Measurements from ENCODE around the gene ADAM19.

DNA sequence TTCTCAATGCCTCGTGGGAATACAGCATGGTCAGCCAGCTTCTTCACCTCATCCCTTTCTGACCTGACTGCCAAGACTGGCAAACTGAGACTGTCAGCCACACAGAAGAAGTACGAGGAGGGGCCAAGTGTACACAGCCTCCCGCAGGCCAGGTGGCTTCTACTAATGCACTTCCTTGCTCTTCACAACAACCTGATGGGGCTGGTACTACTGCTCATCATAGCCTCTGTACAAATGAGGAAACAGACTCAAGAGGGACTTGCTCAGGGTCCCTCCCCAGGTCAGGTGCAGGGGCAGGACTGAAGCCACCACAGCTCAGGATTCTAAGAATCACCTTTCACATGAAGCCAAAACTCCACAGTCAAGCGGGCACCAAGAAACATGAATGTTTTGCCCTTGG lies 94.3 kb downstream of the ADAM19 start:
- TF ChIP-seq POLR2AphosphoS5 (IDR thresholded peaks at IDR 0.05; ENCODE audit: low read depth, low read length) (no peak), RFX5 (IDR thresholded peaks at IDR 0.05; ENCODE audit: low read length) (no peak), YY1 (IDR thresholded peaks at IDR 0.05; ENCODE audit: low read depth) (no peak), GABPA (IDR thresholded peaks at IDR 0.05; ENCODE audit: low read depth) (no peak), EP300 (IDR thresholded peaks at IDR 0.05; ENCODE audit: borderline replicate concordance in 1 of 2, low read depth in 1 of 2, low read length in 1 of 2) (no peak), RXRA (IDR thresholded peaks at IDR 0.05; ENCODE audit: borderline replicate concordance, low read depth) (no peak), JUND (IDR thresholded peaks at IDR 0.05) (no peak), CHD2 (IDR thresholded peaks at IDR 0.05; ENCODE audit: low read length, partially characterized antibody) (no peak)
- TF ChIP-seq, protein P1, sequence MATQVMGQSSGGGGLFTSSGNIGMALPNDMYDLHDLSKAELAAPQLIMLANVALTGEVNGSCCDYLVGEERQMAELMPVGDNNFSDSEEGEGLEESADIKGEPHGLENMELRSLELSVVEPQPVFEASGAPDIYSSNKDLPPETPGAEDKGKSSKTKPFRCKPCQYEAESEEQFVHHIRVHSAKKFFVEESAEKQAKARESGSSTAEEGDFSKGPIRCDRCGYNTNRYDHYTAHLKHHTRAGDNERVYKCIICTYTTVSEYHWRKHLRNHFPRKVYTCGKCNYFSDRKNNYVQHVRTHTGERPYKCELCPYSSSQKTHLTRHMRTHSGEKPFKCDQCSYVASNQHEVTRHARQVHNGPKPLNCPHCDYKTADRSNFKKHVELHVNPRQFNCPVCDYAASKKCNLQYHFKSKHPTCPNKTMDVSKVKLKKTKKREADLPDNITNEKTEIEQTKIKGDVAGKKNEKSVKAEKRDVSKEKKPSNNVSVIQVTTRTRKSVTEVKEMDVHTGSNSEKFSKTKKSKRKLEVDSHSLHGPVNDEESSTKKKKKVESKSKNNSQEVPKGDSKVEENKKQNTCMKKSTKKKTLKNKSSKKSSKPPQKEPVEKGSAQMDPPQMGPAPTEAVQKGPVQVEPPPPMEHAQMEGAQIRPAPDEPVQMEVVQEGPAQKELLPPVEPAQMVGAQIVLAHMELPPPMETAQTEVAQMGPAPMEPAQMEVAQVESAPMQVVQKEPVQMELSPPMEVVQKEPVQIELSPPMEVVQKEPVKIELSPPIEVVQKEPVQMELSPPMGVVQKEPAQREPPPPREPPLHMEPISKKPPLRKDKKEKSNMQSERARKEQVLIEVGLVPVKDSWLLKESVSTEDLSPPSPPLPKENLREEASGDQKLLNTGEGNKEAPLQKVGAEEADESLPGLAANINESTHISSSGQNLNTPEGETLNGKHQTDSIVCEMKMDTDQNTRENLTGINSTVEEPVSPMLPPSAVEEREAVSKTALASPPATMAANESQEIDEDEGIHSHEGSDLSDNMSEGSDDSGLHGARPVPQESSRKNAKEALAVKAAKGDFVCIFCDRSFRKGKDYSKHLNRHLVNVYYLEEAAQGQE (IDR thresholded peaks at IDR 0.05; ENCODE audit: low read depth, low read length): no peak
- TF ChIP-seq, protein P2, sequence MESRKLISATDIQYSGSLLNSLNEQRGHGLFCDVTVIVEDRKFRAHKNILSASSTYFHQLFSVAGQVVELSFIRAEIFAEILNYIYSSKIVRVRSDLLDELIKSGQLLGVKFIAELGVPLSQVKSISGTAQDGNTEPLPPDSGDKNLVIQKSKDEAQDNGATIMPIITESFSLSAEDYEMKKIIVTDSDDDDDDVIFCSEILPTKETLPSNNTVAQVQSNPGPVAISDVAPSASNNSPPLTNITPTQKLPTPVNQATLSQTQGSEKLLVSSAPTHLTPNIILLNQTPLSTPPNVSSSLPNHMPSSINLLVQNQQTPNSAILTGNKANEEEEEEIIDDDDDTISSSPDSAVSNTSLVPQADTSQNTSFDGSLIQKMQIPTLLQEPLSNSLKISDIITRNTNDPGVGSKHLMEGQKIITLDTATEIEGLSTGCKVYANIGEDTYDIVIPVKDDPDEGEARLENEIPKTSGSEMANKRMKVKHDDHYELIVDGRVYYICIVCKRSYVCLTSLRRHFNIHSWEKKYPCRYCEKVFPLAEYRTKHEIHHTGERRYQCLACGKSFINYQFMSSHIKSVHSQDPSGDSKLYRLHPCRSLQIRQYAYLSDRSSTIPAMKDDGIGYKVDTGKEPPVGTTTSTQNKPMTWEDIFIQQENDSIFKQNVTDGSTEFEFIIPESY (IDR thresholded peaks at IDR 0.05; ENCODE audit: borderline replicate concordance, low read depth): no peak
- TF ChIP-seq, protein P3, sequence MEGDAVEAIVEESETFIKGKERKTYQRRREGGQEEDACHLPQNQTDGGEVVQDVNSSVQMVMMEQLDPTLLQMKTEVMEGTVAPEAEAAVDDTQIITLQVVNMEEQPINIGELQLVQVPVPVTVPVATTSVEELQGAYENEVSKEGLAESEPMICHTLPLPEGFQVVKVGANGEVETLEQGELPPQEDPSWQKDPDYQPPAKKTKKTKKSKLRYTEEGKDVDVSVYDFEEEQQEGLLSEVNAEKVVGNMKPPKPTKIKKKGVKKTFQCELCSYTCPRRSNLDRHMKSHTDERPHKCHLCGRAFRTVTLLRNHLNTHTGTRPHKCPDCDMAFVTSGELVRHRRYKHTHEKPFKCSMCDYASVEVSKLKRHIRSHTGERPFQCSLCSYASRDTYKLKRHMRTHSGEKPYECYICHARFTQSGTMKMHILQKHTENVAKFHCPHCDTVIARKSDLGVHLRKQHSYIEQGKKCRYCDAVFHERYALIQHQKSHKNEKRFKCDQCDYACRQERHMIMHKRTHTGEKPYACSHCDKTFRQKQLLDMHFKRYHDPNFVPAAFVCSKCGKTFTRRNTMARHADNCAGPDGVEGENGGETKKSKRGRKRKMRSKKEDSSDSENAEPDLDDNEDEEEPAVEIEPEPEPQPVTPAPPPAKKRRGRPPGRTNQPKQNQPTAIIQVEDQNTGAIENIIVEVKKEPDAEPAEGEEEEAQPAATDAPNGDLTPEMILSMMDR (IDR thresholded peaks at IDR 0.05): no peak
- TF ChIP-seq, protein P4, sequence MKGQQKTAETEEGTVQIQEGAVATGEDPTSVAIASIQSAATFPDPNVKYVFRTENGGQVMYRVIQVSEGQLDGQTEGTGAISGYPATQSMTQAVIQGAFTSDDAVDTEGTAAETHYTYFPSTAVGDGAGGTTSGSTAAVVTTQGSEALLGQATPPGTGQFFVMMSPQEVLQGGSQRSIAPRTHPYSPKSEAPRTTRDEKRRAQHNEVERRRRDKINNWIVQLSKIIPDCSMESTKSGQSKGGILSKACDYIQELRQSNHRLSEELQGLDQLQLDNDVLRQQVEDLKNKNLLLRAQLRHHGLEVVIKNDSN (IDR thresholded peaks at IDR 0.05; ENCODE audit: borderline replicate concordance, low read depth): no peak

Measured in SK-N-SH (cell line).